GM12878 (cell line): ENCODE results near the gene MARVELD1. TPM values are rescaled to one million over a fixed set of nuclear protein-coding genes. Genes with fewer than 3 reads are reported as not detected.

Experiments
- ATAC-seq: fragments of 200-7000 bp; cut with Tn5 transposase; 3 replicates; pipeline ENCODE4 v1.9.1; 2020; ENCODE audit warnings: mild to moderate bottlenecking, moderate library complexity
- BruUV-seq: library from RNA; stranded (reverse); fragments of 400-500 nt; replicated peaks from 2 replicates; lab custom pipeline; 2021; lab: Mats Ljungman, UMichigan
- CTCF ChIA-PET: fragments of 300-600 bp; sonication (Branson Sonifier 250); formaldehyde crosslinking; extraction: SDS; loops from one replicate; lab custom pipeline; 2021; ENCODE audit warnings: inconsistent platforms; lab: Yijun Ruan, JAX
- POLR2A ChIA-PET: fragments of 350-600 bp; formaldehyde crosslinking; extraction: SDS; loops from one replicate; lab custom pipeline; 2021; ENCODE audit warnings: inconsistent platforms; lab: Charles Lee
- RAD21 ChIA-PET: fragments of 300-600 bp; sonication (Branson Sonifier 250); formaldehyde crosslinking; loops from one replicate; lab custom pipeline; 2023; ENCODE audit warnings: antibody characterized with exemption; ENCODE audit not compliant: unreplicated experiment; lab: Charles Lee
- SMC1A ChIA-PET: fragments of 300-600 bp; sonication (Branson Sonifier 250); formaldehyde crosslinking; loops from one replicate; lab custom pipeline; 2023; ENCODE audit not compliant: unreplicated experiment, uncharacterized antibody; lab: Charles Lee
- DNase-seq: peaks from one replicate; pipeline ENCODE4 v3.0.0-alpha.2; 2011; ENCODE audit warnings: low read depth, low spot score
- FAIRE-seq: peaks from 3 replicates; lab custom pipeline; 2011; peaks lifted over from hg19 to GRCh38; lab: Jason Lieb, UNC
- H2AFZ ChIP-seq: 2 replicates; pipeline ENCODE4 v1.6.0; 2011; ENCODE audit warnings: low read depth, low read length, control low read depth; ENCODE audit not compliant: control insufficient read depth
- H3K27ac ChIP-seq: 2 replicates; pipeline ENCODE4 v1.5.1; 2011; ENCODE audit warnings: control low read depth; ENCODE audit not compliant: control insufficient read depth, insufficient read depth
- H3K27me3 ChIP-seq, 2 experiments: replicated peaks in 1 of 2; 2 replicates each; pipeline versions ENCODE4 v1.6.0 to v1.6.1; 2011; ENCODE audit warnings: low read length in 1 of 2; ENCODE audit not compliant: control insufficient read depth in 2 of 2, insufficient read depth in 2 of 2
- H3K36me3 ChIP-seq, 2 experiments: 2 replicates each; pipeline ENCODE4 v1.5.1; 2011; ENCODE audit warnings: low read length in 1 of 2; ENCODE audit not compliant: control insufficient read depth in 2 of 2, insufficient read depth in 2 of 2
- H3K4me1 ChIP-seq: 2 replicates; pipeline ENCODE4 v1.6.1; 2011; ENCODE audit warnings: mild to moderate bottlenecking, low read length, moderate library complexity, mixed read lengths; ENCODE audit not compliant: control insufficient read depth, insufficient read depth
- H3K4me2 ChIP-seq: 2 replicates; pipeline ENCODE4 v1.6.0; 2011; ENCODE audit warnings: control low read depth; ENCODE audit not compliant: control insufficient read depth, insufficient read depth
- H3K4me3 ChIP-seq: fragments of 200-600 bp; sonication (generic); 2 replicates; pipeline ENCODE4 v1.5.1; 2016
- H3K79me2 ChIP-seq: 2 replicates; pipeline ENCODE4 v1.6.0; 2011; ENCODE audit warnings: low read length; ENCODE audit not compliant: control insufficient read depth, insufficient read depth
- H3K9ac ChIP-seq: 2 replicates; pipeline ENCODE4 v1.8.0; 2011; ENCODE audit warnings: low read length, control low read depth, mixed read lengths; ENCODE audit not compliant: control insufficient read depth, insufficient read depth
- H3K9me3 ChIP-seq: replicated peaks from 3 replicates; pipeline ENCODE4 v1.5.1; 2011; ENCODE audit warnings: mild to moderate bottlenecking, low read length; ENCODE audit not compliant: control insufficient read depth, insufficient read depth
- H4K20me1 ChIP-seq: 2 replicates; pipeline ENCODE4 v1.6.0; 2011; ENCODE audit not compliant: control insufficient read depth, insufficient read depth
- ATF3 ChIP-seq: IDR thresholded peaks from 2 replicates; pipeline ENCODE4 v1.6.1; 2011; ENCODE audit warnings: low read depth, mild to moderate bottlenecking, low read length, moderate library complexity, borderline replicate concordance; ENCODE audit errors: extremely low read depth
- BCLAF1 ChIP-seq: fragments of 450-650 bp; IDR thresholded peaks from 2 replicates; pipeline ENCODE4 v1.6.1; 2017; ENCODE audit warnings: antibody characterized with exemption, mild to moderate bottlenecking, moderate library complexity
- CTCF ChIP-seq, 3 experiments: IDR thresholded peaks in 2 of 3; conservative IDR thresholded peaks in 1 of 3; 2 replicates each; pipeline ENCODE4 v1.5.1; 2011; ENCODE audit warnings: low read depth in 3 of 3, low read length in 3 of 3, mild to moderate bottlenecking in 3 of 3, control low read depth in 2 of 3, moderate library complexity in 2 of 3, inconsistent platforms in 1 of 3, mixed read lengths in 1 of 3; ENCODE audit not compliant: control insufficient read depth in 2 of 3, insufficient read depth in 1 of 3; ENCODE audit errors: extremely low read depth in 1 of 3
- ELK1 ChIP-seq: IDR thresholded peaks from 2 replicates; pipeline ENCODE4 v1.6.1; 2012; ENCODE audit warnings: low read depth, low read length, improper control_type of control experiment
- MTA2 ChIP-seq: fragments of 450-650 bp; IDR thresholded peaks from 2 replicates; pipeline ENCODE4 v1.6.1; 2016; ENCODE audit warnings: low read depth, mild to moderate bottlenecking, moderate library complexity
- MTA3 ChIP-seq: IDR thresholded peaks from 2 replicates; pipeline ENCODE4 v1.6.1; 2012; ENCODE audit warnings: low read length, inconsistent platforms, borderline replicate concordance
- NFIC ChIP-seq: IDR thresholded peaks from 2 replicates; pipeline ENCODE4 v1.6.1; 2012; ENCODE audit warnings: low read depth, mild to moderate bottlenecking, inconsistent platforms, low read length, moderate library complexity
- NFYA ChIP-seq: IDR thresholded peaks from 2 replicates; pipeline ENCODE4 v1.6.1; 2011; ENCODE audit warnings: low read depth, mild to moderate bottlenecking, low read length, improper control_type of control experiment, borderline replicate concordance
- NRF1 ChIP-seq: conservative IDR thresholded peaks from 2 replicates; pipeline ENCODE4 v1.6.1; 2011; ENCODE audit warnings: mild to moderate bottlenecking, low read depth, low read length, improper control_type of control experiment
- PKNOX1 ChIP-seq: fragments of 450-650 bp; IDR thresholded peaks from 2 replicates; pipeline ENCODE4 v1.6.1; 2016; ENCODE audit warnings: mild to moderate bottlenecking
- POU2F2 ChIP-seq: IDR thresholded peaks from 3 replicates; pipeline ENCODE4 v1.6.1; 2011; ENCODE audit warnings: low read depth, mild to moderate bottlenecking, low read length, borderline replicate concordance
- RB1 ChIP-seq: fragments of 450-650 bp; formaldehyde crosslinking; IDR thresholded peaks from 2 replicates; pipeline ENCODE4 v1.6.1; 2017; ENCODE audit warnings: mild to moderate bottlenecking, borderline replicate concordance
- RBBP5 ChIP-seq: fragments of 200-600 bp; sonication (generic); conservative IDR thresholded peaks from 2 replicates; pipeline ENCODE4 v1.6.1; 2016
- SMAD1 ChIP-seq: fragments of 450-650 bp; IDR thresholded peaks from 2 replicates; pipeline ENCODE4 v1.6.1; 2018; ENCODE audit warnings: mild to moderate bottlenecking, low read depth; ENCODE audit not compliant: partially characterized antibody
- SMC3 ChIP-seq: IDR thresholded peaks from 2 replicates; pipeline ENCODE4 v1.6.1; 2011; ENCODE audit warnings: low read length, improper control_type of control experiment, borderline replicate concordance
- SPI1 ChIP-seq: IDR thresholded peaks from 2 replicates; pipeline ENCODE4 v1.6.1; 2011; ENCODE audit warnings: low read depth, mild to moderate bottlenecking, low read length, moderate library complexity, borderline replicate concordance; ENCODE audit not compliant: insufficient read depth
- ZNF24 ChIP-seq: fragments of 450-650 bp; IDR thresholded peaks from 2 replicates; pipeline ENCODE4 v1.6.1; 2017; ENCODE audit warnings: antibody characterized with exemption, mild to moderate bottlenecking
- WGBS: methylation state at CpG from one replicate; pipeline ENCODE4 v1.1.6; 2016; ENCODE audit warnings: low lambda C conversion rate; ENCODE audit not compliant: insufficient replicate concordance, insufficient coverage; ENCODE audit errors: missing lambda C conversion rate; 5-methylcytosine and 5-hydroxymethylcytosine counted together
- in situ Hi-C: fragments of 300-500 bp; cut with MboI; formaldehyde crosslinking; loops from 9 replicates; pipeline ENCODE4 v1.14.3; 2018; ENCODE audit warnings: mixed read lengths
- intact Hi-C: fragments of 100-400 bp; cut with micrococcal nuclease; formaldehyde crosslinking; loops from one replicate; pipeline ENCODE4 v1.14.2; 2022; ENCODE audit not compliant: unreplicated experiment
- polyA plus RNA-seq, 11 experiments: library from polyadenylated mRNA; depleted of rRNA in 4 of 11; unstranded in 6 of 11; stranded (reverse) in 5 of 11; fragments of >200 nt; fragmentation: Nextera tagmentation in 4 of 11; fragmentation: Illumina TruSeq in 1 of 11; extraction: Ambion mirVana in 4 of 11; extraction: Trizol in 1 of 11; gene quantifications; 1 replicate in 1 of 11; 2 replicates in 10 of 11; pipeline versions ENCODE4 v1.2.1 to v1.2.3, GENCODE V29; 2011 to 2016; ENCODE audit warnings: inconsistent platforms in 2 of 11, missing spikeins in 2 of 11, low read depth in 1 of 11
- total RNA-seq, 4 experiments: library from RNA; depleted of rRNA in 3 of 4; stranded (reverse); fragments of >200 nt in 3 of 4; fragmentation: Illumina TruSeq in 1 of 4; extraction: Trizol in 1 of 4; gene quantifications; 2 replicates each; pipeline versions ENCODE4 v1.2.1 to v1.2.3, GENCODE V29; 2013 to 2021

Gene MARVELD1
- total and polyA plus RNA-seq, 10 of the 15 experiments (the other 5 are each of a cell fraction or from before 2014, with no cell fraction given), result 0.54 to 8.4 (median 3.2) TPM

- no peaks in the 10 kb centered on the region for H3K9me3 ChIP-seq
- no peak overlapping the region for H3K4me3 ChIP-seq
- SMC1A ChIA-PET, result interaction anchor here (1.1 to 6.4 kb wide), 5 partner anchors 20 to 132 kb away, joined by 3 to 38 read pairs (median 4); partner anchors contain the start of genes ANKRD2, AVPI1 and ZFYVE27
- POLR2A ChIA-PET, result no interaction called here
- H3K27me3 ChIP-seq, result no peaks in the 10 kb centered on the region; a peak in 2 of 4 replicates
- no peak overlapping the region for H3K4me2 ChIP-seq
- DNase-seq (no peak), ATAC-seq (no peak), FAIRE-seq (no peak)
- H3K4me1 ChIP-seq, result 0 out of 2 replicates have a peak, but pooled peaks cover 1% of the 10 kb centered on the region
- BruUV-seq, result no TSS peak
- no peaks in the 10 kb centered on the region for H4K20me1 ChIP-seq
- no peak overlapping the region for H2AFZ ChIP-seq
- in situ Hi-C loops, result no loop called here
- RAD21 ChIA-PET, result interaction anchor here (0.5 to 3.9 kb wide), 6 partner anchors 17 to 31 kb away, joined by 3 to 24 read pairs (median 4); partner anchors contain the start of gene AVPI1
- no peaks in the 10 kb centered on the region for H3K36me3 ChIP-seq
- no peak overlapping the region for H3K9ac ChIP-seq
- H3K27ac ChIP-seq, result no peak overlapping the region
- intact Hi-C loops, result loop anchor here (10.0 kb wide), 1 partner anchor 340 kb away; no protein-coding TSS in a partner anchor
- CTCF ChIA-PET, result interaction anchor here (1.7 to 14.9 kb wide), 6 partner anchors 8 to 1301 kb away, joined by 4 to 416 read pairs (median 40); partner anchors contain the start of genes AVPI1, MARVELD1 and ZFYVE27
- 28% methylated on average over 1 of the region's 1 CpG for WGBS
- no peaks in the 10 kb centered on the region for H3K79me2 ChIP-seq
- TF ChIP-seq PKNOX1, result no peak
- TF ChIP-seq ZNF24, result no peak
- no peak for TF ChIP-seq ELK1
- TF ChIP-seq RB1, result no peak
- TF ChIP-seq POU2F2, result no peak
- no peak for TF ChIP-seq NFYA
- no peak for TF ChIP-seq NRF1
- no peak for TF ChIP-seq RBBP5
- no peak for TF ChIP-seq MTA2
- no peak for TF ChIP-seq SMC3
- TF ChIP-seq MTA3, result no peak
- TF ChIP-seq BCLAF1, result no peak
- TF ChIP-seq CTCF (IDR thresholded peaks at IDR 0.05 in 2 of 3, conservative IDR thresholded peaks at IDR 0.05 in 1 of 3; ENCODE audit: control insufficient read depth in 2 of 3, extremely low read depth in 1 of 3, insufficient read depth in 1 of 3, low read depth in 3 of 3, low read length in 3 of 3), result no peak
- no peak for TF ChIP-seq ATF3
- TF ChIP-seq NFIC, result no peak
- TF ChIP-seq SMAD1, result no peak
- no peak for TF ChIP-seq SPI1
Measured at GRCh38 chr10:97704341-97704740, 9.2 kb upstream of the MARVELD1 start.
